ENCODE measurements around the gene ARHGEF7.

DNA sequence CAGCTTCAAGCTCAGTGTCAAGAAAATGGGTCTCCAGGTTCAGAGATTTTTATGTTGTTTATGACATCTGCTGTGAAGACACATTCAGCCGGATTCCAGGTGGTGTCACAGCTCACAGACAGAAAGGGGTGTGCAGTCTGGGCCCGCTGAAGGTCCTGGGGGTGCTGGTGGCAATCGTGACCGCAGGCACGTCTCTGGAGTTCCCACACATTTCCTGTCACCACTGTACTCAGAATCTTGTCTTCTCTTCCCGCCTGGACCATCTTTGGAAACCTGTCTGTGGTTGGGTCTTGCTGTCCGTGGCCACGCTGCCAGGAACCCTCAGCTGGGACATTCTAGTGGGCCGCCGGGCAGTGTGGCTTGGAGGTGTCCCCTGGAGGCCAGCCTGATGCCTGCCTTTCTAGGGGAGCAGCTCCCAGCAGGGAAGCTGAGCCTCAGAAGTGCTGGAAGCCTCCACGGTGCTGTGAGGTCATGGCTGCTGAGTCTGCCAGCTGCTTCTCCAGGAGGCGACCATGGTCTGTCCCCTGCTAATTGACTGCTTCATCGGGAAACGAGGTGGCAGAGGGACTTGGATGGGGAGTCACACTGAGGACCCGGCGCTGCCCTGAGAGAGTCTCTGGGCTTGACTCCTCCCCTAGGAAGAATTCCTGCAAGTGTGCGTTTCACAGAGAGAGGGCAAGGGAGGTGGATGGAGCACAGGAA lies 209.0 kb downstream of the ARHGEF7 start:
- TF ChIP-seq, protein P1, sequence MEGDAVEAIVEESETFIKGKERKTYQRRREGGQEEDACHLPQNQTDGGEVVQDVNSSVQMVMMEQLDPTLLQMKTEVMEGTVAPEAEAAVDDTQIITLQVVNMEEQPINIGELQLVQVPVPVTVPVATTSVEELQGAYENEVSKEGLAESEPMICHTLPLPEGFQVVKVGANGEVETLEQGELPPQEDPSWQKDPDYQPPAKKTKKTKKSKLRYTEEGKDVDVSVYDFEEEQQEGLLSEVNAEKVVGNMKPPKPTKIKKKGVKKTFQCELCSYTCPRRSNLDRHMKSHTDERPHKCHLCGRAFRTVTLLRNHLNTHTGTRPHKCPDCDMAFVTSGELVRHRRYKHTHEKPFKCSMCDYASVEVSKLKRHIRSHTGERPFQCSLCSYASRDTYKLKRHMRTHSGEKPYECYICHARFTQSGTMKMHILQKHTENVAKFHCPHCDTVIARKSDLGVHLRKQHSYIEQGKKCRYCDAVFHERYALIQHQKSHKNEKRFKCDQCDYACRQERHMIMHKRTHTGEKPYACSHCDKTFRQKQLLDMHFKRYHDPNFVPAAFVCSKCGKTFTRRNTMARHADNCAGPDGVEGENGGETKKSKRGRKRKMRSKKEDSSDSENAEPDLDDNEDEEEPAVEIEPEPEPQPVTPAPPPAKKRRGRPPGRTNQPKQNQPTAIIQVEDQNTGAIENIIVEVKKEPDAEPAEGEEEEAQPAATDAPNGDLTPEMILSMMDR (IDR thresholded peaks at IDR 0.05), result no peak
- TF ChIP-seq POLR2AphosphoS5 (IDR thresholded peaks at IDR 0.05; ENCODE audit: insufficient read depth in 1 of 2, low read depth in 1 of 2), result no peak

All from vagina (tissue), 2 donors.